Measurements from ENCODE around the gene TRIP12. TPM values are rescaled to one million over a fixed set of nuclear protein-coding genes. Genes with fewer than 3 reads are reported as not detected.

Gene TRIP12
- total and polyA plus RNA-seq, 2 of the 13 experiments (the other 11 are each of a cell fraction or from before 2014, with no cell fraction given), result 72.1 to 153 TPM

GRCh38 chr2:229719926-229720647 lies 201.7 kb downstream of the TRIP12 start:
- ChIA-PET POLR2A (no interaction called here), CTCF (ENCODE audit: low intra/inter-chr PET ratio, low total read pairs) (no interaction called here)
- BruUV-seq (replicated peaks), result no TSS peak
- 32% methylated on average over 3 of the region's 3 CpGs for WGBS (ENCODE audit: low lambda C conversion rate)
- intact Hi-C loops (cut with micrococcal nuclease; ENCODE audit: unreplicated experiment), result no loop called here
- H3K36me3 ChIP-seq (replicated peaks in 1 of 2; ENCODE audit: control insufficient read depth in 1 of 2, insufficient read depth in 2 of 2, low read length in 2 of 2), result no peaks in the 10 kb centered on the region
- no peak overlapping the region for H2AFZ ChIP-seq (ENCODE audit: low read length)
- peaks cover 8% of the 10 kb centered on the region; the same call in 1 of the 2 replicates for H4K20me1 ChIP-seq (ENCODE audit: insufficient read depth, low read length)
- no peak overlapping the region for H3K4me3 ChIP-seq (replicated peaks in 1 of 3; ENCODE audit: insufficient read depth in 1 of 3, low read depth in 2 of 3, low read length in 3 of 3)
- no peak overlapping the region for H3K9ac ChIP-seq (ENCODE audit: insufficient read depth, low read depth, low read length)
- no peaks in the 10 kb centered on the region for H3K4me1 ChIP-seq (ENCODE audit: insufficient read depth, low read length)
- no peak overlapping the region for H3K27ac ChIP-seq (ENCODE audit: extremely low read length, insufficient read depth, low read length)
- ATAC-seq (no peak), DNase-seq (ENCODE audit: low spot score) (no peak), FAIRE-seq (no peak)
- H3K4me2 ChIP-seq (ENCODE audit: low read depth, low read length), result no peak overlapping the region
- no peaks in the 10 kb centered on the region for H3K9me3 ChIP-seq (ENCODE audit: low read length)
- in situ Hi-C loops (cut with HindIII; ENCODE audit: extremely low pct_ligation_motif_present, low pct_unique_long_range_greater_than_20kb), result no loop called here
- H3K79me2 ChIP-seq (ENCODE audit: insufficient read depth, low read length), result no peaks in the 10 kb centered on the region
- H3K27me3 ChIP-seq (ENCODE audit: control insufficient read depth in 1 of 2, insufficient read depth in 2 of 2, low read length in 2 of 2), result peaks cover 1 to 9% of the 10 kb centered on the region in 2 experiments; a peak in 4 of 5 replicates
- TF ChIP-seq ZNF331 (CRISPR knock-in tag; IDR thresholded peaks at IDR 0.05) (no peak), PLRG1 (conservative IDR thresholded peaks at IDR 0.05) (no peak), TOE1 (CRISPR knock-in tag; IDR thresholded peaks at IDR 0.05) (no peak), ZNF616 (CRISPR knock-in tag; IDR thresholded peaks at IDR 0.05; ENCODE audit: low read depth) (no peak), NPAS2 (CRISPR knock-in tag; IDR thresholded peaks at IDR 0.05; ENCODE audit: borderline replicate concordance) (no peak), ZNF768 (CRISPR knock-in tag; IDR thresholded peaks at IDR 0.05) (no peak), ATF7 (IDR thresholded peaks at IDR 0.05) (peak; percentile 98), ATF7 (CRISPR knock-in tag; IDR thresholded peaks at IDR 0.05) (no peak), CREB1 (IDR thresholded peaks at IDR 0.05) (peak; percentile 94), CREB1 (CRISPR knock-in tag; IDR thresholded peaks at IDR 0.05) (no peak)

GRCh38 chr2:229718057-229718456 lies 203.8 kb downstream of the TRIP12 start:
- no peak overlapping the region for H3K27ac ChIP-seq (ENCODE audit: extremely low read length, insufficient read depth, low read length)
- TF ChIP-seq CREB1 (IDR thresholded peaks at IDR 0.05) (peak; percentile 95), CREB1 (CRISPR knock-in tag; IDR thresholded peaks at IDR 0.05) (no peak), ATF7 (IDR thresholded peaks at IDR 0.05) (peak; percentile 99), ATF7 (CRISPR knock-in tag; IDR thresholded peaks at IDR 0.05) (no peak), IKZF1 (IDR thresholded peaks at IDR 0.05) (no peak), TIGD3 (CRISPR knock-in tag; IDR thresholded peaks at IDR 0.05; ENCODE audit: borderline replicate concordance) (no peak)
- WGBS (ENCODE audit: low lambda C conversion rate), result 2% methylated on average over 2 of the region's 2 CpGs
- H3K4me3 ChIP-seq (replicated peaks in 1 of 3; ENCODE audit: insufficient read depth in 1 of 3, low read depth in 2 of 3, low read length in 3 of 3), result no peak overlapping the region
- peaks cover 10% of the 10 kb centered on the region; the same call in 1 of the 2 replicates for H4K20me1 ChIP-seq (ENCODE audit: insufficient read depth, low read length)
- intact Hi-C loops (cut with micrococcal nuclease; ENCODE audit: unreplicated experiment), result no loop called here
- no peaks in the 10 kb centered on the region for H3K36me3 ChIP-seq (replicated peaks in 1 of 2; ENCODE audit: control insufficient read depth in 1 of 2, insufficient read depth in 2 of 2, low read length in 2 of 2)
- ChIA-PET CTCF (ENCODE audit: low intra/inter-chr PET ratio, low total read pairs) (no interaction called here), POLR2A (no interaction called here)
- DNase-seq (ENCODE audit: low spot score) (no peak), FAIRE-seq (no peak), ATAC-seq (no peak)
- H3K9ac ChIP-seq (ENCODE audit: insufficient read depth, low read depth, low read length), result no peak overlapping the region
- in situ Hi-C loops (cut with HindIII; ENCODE audit: extremely low pct_ligation_motif_present, low pct_unique_long_range_greater_than_20kb), result no loop called here
- H2AFZ ChIP-seq (ENCODE audit: low read length), result no peak overlapping the region
- peaks cover 7 to 25% of the 10 kb centered on the region in 2 experiments; a peak in 4 of 5 replicates for H3K27me3 ChIP-seq (ENCODE audit: control insufficient read depth in 1 of 2, insufficient read depth in 2 of 2, low read length in 2 of 2)
- H3K4me2 ChIP-seq (ENCODE audit: low read depth, low read length), result no peak overlapping the region
- no peaks in the 10 kb centered on the region for H3K79me2 ChIP-seq (ENCODE audit: insufficient read depth, low read length)
- no peaks in the 10 kb centered on the region for H3K9me3 ChIP-seq (ENCODE audit: low read length)
- no peaks in the 10 kb centered on the region for H3K4me1 ChIP-seq (ENCODE audit: insufficient read depth, low read length)
- BruUV-seq (replicated peaks), result no TSS peak
